Retinal pigment epithelial cell (primary cell): Measurements from ENCODE around the gene ROR2.
"Not testable (repeated sequence)": the region's sequence is repeated elsewhere in the genome, so short reads cannot be mapped to it uniquely, and the experiment has no call there.

Source experiments
- DNase-seq: peaks from one replicate; pipeline ENCODE4 v3.0.0-alpha.2; 2010; ENCODE audit warnings: low read depth
- H3K4me3 ChIP-seq: 2 replicates; pipeline ENCODE4 v1.5.1; 2011; ENCODE audit warnings: mild to moderate bottlenecking, low read length, control low read depth, moderate library complexity
- TF ChIP-seq, protein P1 (sequence below): conservative IDR thresholded peaks from 2 replicates; pipeline ENCODE4 v1.5.1; 2011; ENCODE audit warnings: low read depth, low read length, control low read depth, inconsistent platforms

Gene ROR2

DNA sequence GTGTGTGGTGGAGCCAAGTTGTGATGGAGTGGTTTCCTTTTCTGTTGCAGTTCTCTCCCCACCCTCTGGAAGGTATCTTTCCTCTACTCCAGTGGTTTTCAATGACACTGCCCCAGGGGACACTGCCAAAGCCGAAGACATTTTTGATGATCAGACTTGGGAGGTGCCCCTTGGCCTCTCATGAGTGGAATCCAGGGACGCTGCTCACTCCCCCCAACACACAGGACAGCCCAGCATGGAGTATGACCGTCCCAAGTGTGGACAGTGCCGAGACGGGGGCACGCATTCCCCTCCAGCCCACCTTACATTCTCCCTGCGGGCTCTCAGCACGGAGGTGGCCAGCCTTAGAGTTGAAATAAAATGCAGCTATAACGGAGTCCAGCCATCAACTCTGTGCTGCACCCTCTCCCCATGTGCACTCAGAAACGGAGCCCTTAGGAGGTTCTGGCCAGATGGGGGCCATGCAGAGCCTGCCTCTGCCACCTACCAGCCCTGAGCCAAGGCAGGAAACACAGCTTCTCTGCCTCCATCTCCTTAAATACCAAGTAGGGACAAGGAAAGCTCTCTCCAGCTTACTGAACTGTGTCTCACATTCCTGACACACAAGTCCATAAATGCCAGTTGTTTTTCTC lies 150.8 kb downstream of the ROR2 start:
- H3K4me3 ChIP-seq: no peak overlapping the region
- TF ChIP-seq, protein P1, sequence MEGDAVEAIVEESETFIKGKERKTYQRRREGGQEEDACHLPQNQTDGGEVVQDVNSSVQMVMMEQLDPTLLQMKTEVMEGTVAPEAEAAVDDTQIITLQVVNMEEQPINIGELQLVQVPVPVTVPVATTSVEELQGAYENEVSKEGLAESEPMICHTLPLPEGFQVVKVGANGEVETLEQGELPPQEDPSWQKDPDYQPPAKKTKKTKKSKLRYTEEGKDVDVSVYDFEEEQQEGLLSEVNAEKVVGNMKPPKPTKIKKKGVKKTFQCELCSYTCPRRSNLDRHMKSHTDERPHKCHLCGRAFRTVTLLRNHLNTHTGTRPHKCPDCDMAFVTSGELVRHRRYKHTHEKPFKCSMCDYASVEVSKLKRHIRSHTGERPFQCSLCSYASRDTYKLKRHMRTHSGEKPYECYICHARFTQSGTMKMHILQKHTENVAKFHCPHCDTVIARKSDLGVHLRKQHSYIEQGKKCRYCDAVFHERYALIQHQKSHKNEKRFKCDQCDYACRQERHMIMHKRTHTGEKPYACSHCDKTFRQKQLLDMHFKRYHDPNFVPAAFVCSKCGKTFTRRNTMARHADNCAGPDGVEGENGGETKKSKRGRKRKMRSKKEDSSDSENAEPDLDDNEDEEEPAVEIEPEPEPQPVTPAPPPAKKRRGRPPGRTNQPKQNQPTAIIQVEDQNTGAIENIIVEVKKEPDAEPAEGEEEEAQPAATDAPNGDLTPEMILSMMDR: no peak
- DNase-seq: no peak

GRCh38 chr9:91798273-91799112 lies 151.5 kb downstream of the ROR2 start:
- not testable (repeated sequence) for H3K4me3 ChIP-seq, DNase-seq

- DNase-seq, H3K4me3 ChIP-seq: not testable (repeated sequence)
Measured at GRCh38 chr9:91797517-91797916, 152.5 kb downstream of the ROR2 start.

- not testable (repeated sequence) for DNase-seq, H3K4me3 ChIP-seq
Measured at GRCh38 chr9:91796516-91796915, 153.5 kb downstream of the ROR2 start.

DNA sequence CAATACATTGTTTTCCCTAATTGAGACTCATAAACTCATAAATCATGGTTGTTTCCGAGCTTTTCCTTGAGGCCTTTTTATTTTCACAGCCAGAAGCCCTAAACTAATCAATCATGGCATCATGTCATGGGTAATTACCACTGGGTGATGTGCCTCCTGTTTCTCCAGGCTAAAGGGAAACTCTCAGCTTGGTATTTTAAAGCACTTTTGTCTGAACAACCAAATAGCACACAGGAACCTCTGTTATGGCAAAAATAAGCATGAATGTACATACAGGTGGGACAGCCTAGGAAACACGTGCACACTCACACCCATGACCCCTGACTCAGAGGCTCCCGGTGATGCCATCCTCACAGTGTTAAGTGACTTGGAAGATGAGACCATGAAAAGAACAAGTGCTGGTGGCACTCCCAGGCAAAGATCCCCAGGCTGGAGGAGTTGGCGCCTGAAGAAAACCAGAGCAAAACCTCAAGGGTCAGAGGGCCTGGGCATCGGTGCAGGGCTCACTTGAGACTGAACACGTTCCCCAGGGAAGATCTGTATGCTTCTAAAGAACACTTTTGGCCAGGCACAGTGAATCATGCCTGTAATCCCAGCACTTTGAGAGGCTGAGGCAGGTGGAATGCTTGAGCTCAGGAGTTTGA lies 154.3 kb downstream of the ROR2 start:
- TF ChIP-seq, protein P1: no peak
- H3K4me3 ChIP-seq: no peak overlapping the region
- DNase-seq: peak; percentile 30

- not testable (repeated sequence) for H3K4me3 ChIP-seq, DNase-seq
Measured at GRCh38 chr9:91793371-91793770, 156.7 kb downstream of the ROR2 start.

- H3K4me3 ChIP-seq: no peak overlapping the region
- DNase-seq: no peak
- TF ChIP-seq, protein P1: no peak
Measured at GRCh38 chr9:91790917-91791316, 159.1 kb downstream of the ROR2 start.

DNA sequence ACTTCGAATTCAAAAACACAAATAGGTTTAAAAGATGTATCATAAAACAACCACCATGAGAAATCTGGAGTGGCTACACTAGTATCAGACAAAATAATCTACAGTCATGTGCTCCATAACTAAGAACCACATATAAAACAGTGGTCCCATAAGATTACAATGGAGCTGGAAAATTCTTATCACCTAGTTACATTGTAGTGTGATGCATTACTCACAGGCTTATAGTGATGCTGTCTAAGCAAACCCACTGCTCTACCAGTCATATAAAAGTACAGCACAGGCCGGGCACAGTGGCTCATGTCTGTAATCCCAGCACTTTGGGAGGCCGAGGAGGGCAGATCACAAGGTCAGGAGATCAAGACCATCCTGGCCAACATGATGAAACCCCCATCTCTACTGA lies 160.1 kb downstream of the ROR2 start:
- TF ChIP-seq, protein P1: no peak
- DNase-seq: no peak
- no peak overlapping the region for H3K4me3 ChIP-seq

- no peak for DNase-seq
- H3K4me3 ChIP-seq: no peak overlapping the region
- TF ChIP-seq, protein P1: no peak
Measured at GRCh38 chr9:91787931-91788330, 162.1 kb downstream of the ROR2 start.
